Upper lobe of right lung (tissue), 1 donor: ENCODE data around the gene SRPK1. TPM values are rescaled to one million over a fixed set of nuclear protein-coding genes. Genes with fewer than 3 reads are reported as not detected.
"Not testable (repeated sequence)": the region's sequence is repeated elsewhere in the genome, so short reads cannot be mapped to it uniquely, and the experiment has no call there.

Experiments
- ATAC-seq: fragments of 200-7000 bp; cut with Tn5 transposase; one replicate; pipeline ENCODE4 v1.9.1; 2020; ENCODE audit warnings: mild to moderate bottlenecking, moderate library complexity
- DNase-seq: peaks from one replicate; pipeline ENCODE4 v3.0.0-alpha.2; 2020
- H3K27ac ChIP-seq: fragments of 200-600 bp; one replicate; pipeline ENCODE4 v1.8.0; 2022
- H3K27me3 ChIP-seq: fragments of 200-600 bp; one replicate; pipeline ENCODE4 v1.8.0; 2022; ENCODE audit warnings: mild to moderate bottlenecking
- H3K36me3 ChIP-seq: fragments of 200-600 bp; one replicate; pipeline ENCODE4 v1.8.0; 2022
- H3K4me1 ChIP-seq: fragments of 200-600 bp; one replicate; pipeline ENCODE4 v1.8.0; 2022
- H3K4me3 ChIP-seq: fragments of 200-600 bp; one replicate; pipeline ENCODE4 v1.8.0; 2022; ENCODE audit warnings: mild to moderate bottlenecking
- H3K9me3 ChIP-seq: fragments of 200-600 bp; one replicate; pipeline ENCODE4 v1.8.0; 2022
- CTCF ChIP-seq: fragments of 200-600 bp; IDR thresholded peaks from one replicate; pipeline ENCODE4 v1.8.0; 2022; ENCODE audit warnings: antibody characterized with exemption
- intact Hi-C: fragments of 100-400 bp; cut with DNase I; formaldehyde crosslinking; loops from one replicate; pipeline ENCODE4 v1.11.0; 2022
- total RNA-seq: library from RNA; stranded (reverse); fragmentation: NEBNext Ultra II Directional; extraction: Animal tissue kit (Norgen Biotek cat#: 25700); gene quantifications from one replicate; pipeline ENCODE4 v1.2.1, GENCODE V29; 2021
- donor health status: DM: no; HTN: yes; CAD: no; lungs with severe emphysema.

SRPK1 gene
- total RNA-seq, 1 donor from 2014 or later = 40.6 TPM

DNA sequence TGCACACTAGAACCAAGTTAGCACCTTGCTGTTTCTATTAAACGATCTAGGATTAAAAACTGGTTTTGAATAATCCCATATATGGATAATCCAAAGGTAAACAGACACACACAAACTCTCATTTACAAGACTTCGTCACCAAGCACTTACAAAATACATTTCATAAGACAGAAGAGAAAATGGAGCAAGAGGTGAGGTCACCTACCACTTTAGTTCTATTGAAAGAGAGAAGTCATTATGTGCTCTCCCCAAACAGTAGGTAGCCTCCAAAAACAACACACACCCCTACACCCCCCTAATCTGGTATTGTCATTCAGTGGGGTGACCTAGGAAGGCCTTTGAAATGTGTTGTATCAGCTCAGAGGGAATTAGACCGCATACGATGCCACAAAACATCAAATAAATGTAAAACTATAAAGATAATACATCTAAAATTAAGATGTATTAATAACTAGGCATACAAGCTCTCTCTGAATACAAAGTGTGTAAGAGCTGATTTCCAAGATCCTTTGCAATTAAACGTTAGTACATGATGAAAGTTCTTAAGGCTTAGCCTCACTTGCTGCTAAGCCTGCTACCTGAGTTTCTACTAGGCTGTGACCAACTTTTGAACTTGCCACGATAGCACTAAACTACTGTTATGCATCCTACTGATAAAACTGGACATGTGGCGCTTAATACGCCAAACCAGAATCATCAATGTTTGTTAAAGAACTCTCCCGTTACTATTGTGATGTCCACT is 1.6 kb downstream of the SRPK1 start:
- ATAC-seq (peak; percentile 16), DNase-seq (no peak)
- H3K36me3 ChIP-seq = no peaks in the 10 kb centered on the region
- peak overlapping the region; percentile 80 for H3K4me3 ChIP-seq
- peaks cover 24% of the 10 kb centered on the region for H3K4me1 ChIP-seq
- intact Hi-C loops = no loop called here
- no peaks in the 10 kb centered on the region for H3K27me3 ChIP-seq
- no peaks in the 10 kb centered on the region for H3K9me3 ChIP-seq
- TF ChIP-seq CTCF = no peak
- peak overlapping the region; percentile 73 for H3K27ac ChIP-seq

- H3K9me3 ChIP-seq, intact Hi-C loops, H3K27ac ChIP-seq, H3K4me3 ChIP-seq, H3K36me3 ChIP-seq, ATAC-seq, H3K27me3 ChIP-seq, DNase-seq: not testable (repeated sequence)
- H3K4me1 ChIP-seq = peaks cover 24% of the 10 kb centered on the region
These were observed 4.0 kb downstream of the SRPK1 start for GRCh38 chr6:35916893-35917292.

DNA sequence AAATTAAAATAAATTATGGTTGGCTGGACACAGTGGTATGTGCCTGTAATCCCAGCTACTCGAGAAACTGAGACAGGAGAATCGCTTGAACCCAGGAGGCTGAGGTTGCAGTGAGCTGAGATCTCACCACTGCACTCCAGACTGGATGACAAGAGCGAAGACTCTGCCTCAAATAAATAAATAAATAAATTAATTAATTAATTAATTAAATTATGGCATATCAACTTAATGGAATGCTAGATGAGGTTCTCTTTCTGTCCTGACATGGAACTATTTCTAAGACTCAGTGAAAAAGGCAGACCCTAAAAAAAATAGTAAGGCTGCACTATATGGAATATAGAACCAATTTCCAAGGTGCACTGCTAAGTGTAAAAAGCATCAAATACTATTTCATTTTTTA is 4.8 kb downstream of the SRPK1 start:
- intact Hi-C loops = no loop called here
- ATAC-seq = no peak
- Histone ChIP-seq H3K27ac (no peak overlapping the region), H3K36me3 (no peaks in the 10 kb centered on the region), H3K4me3 (no peak overlapping the region), H3K27me3 (no peaks in the 10 kb centered on the region), H3K9me3 (no peaks in the 10 kb centered on the region), H3K4me1 (peaks cover 18% of the 10 kb centered on the region)
- no peak for TF ChIP-seq CTCF
- no peak for DNase-seq

- no peak for TF ChIP-seq CTCF
These were observed 6.4 kb downstream of the SRPK1 start for GRCh38 chr6:35914536-35914935.

DNA sequence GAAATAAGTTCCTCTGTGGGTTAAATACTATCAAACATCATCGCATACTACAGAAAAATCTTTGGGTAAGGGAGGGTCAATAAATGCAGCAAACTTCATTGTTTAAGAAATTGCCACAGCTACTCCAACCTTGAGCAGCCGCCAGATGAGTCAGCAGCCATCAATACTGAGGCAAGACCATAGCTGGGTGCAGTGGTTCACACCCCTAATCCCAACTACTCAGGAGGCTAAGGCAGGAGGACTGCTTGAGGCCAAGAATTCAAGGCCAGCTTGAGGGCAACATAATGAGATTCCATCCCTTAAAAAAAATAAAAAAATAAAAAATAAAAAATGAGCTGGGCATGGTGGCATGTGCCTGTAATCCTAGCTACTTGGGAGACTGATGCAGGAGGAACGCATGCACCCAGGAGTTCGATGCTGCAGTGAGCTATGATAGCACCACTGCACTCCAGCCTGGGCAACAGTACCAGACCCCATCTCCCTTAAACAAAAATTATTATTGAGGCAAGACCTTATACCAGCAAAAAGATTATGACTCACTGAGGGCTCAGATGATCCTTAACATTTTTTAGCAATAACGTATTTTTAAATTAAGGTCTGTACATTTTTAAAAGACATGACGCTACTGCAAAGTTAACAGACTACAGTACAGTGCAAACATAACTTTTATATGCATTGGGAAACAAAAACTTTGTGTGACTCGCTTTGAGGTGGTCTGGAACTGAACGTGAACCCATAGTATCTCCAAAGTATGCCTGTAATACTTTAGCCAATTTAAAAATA is 8.8 kb downstream of the SRPK1 start:
- H3K27me3 ChIP-seq = no peaks in the 10 kb centered on the region
- no peaks in the 10 kb centered on the region for H3K4me1 ChIP-seq
- intact Hi-C loops = no loop called here
- TF ChIP-seq CTCF = no peak
- DNase-seq (no peak), ATAC-seq (no peak)
- H3K4me3 ChIP-seq = no peak overlapping the region
- no peak overlapping the region for H3K27ac ChIP-seq
- no peaks in the 10 kb centered on the region for H3K9me3 ChIP-seq
- H3K36me3 ChIP-seq = no peaks in the 10 kb centered on the region

More at GRCh38 chr6:35914536-35914935, 6.4 kb downstream of the SRPK1 start:
- Histone ChIP-seq H3K9me3 (no peaks in the 10 kb centered on the region), H3K36me3 (no peaks in the 10 kb centered on the region), H3K27ac (no peak overlapping the region), H3K27me3 (no peaks in the 10 kb centered on the region), H3K4me1 (peaks cover 17% of the 10 kb centered on the region), H3K4me3 (no peak overlapping the region)
- ATAC-seq (no peak), DNase-seq (no peak)
- intact Hi-C loops = no loop called here

- ATAC-seq, DNase-seq, H3K27ac ChIP-seq, intact Hi-C loops, H3K4me3 ChIP-seq, H3K9me3 ChIP-seq, H3K27me3 ChIP-seq, H3K36me3 ChIP-seq, H3K4me1 ChIP-seq: not testable (repeated sequence)
These were observed 11.3 kb downstream of the SRPK1 start for GRCh38 chr6:35909571-35909970.

DNA sequence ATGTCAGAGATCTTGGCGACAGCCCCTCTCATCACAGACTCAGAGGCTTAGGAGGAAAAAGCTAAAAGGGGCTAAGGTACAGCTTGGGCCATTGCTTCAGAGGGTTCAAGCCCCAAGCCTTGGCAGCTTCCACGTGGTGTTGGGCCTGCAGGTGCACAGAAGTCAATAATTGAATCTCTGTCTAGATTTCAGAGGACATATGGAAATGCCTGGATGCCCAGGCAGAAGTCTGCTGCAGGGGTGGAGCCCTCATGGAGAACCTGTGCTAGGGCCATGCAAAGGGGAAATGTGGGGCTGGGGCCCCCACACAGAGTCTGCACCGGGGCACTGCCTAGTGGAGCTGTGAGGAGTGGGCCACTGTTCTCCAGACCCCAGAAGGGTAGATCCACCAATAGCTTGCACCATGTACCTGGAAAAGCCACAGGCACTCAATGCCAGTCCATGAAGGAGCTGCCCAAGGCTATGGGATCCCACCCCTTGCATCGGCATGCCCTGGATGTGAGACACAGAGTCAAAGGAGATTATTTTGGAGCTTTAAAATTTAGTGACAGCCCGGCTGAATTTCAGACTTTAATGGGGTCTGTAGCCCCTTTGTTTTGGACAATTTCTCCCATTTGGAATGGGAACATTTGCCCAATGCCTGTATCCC is 12.0 kb downstream of the SRPK1 start:
- H3K36me3 ChIP-seq, ATAC-seq, H3K4me3 ChIP-seq, DNase-seq, H3K27ac ChIP-seq, H3K27me3 ChIP-seq, intact Hi-C loops, H3K4me1 ChIP-seq, H3K9me3 ChIP-seq: not testable (repeated sequence)
